A549 treated with Mapracorat at 1 μM for 4 hours (cell line): ENCODE results near the gene FDX2. TPM values are rescaled to one million over a fixed set of nuclear protein-coding genes. Genes with fewer than 3 reads are reported as not detected.

Experiments used
- total RNA-seq: library from RNA; stranded (reverse); fragments of 200-300 nt; extraction: Qiagen RNA extraction; gene quantifications from 5 replicates; pipeline ENCODE4 v1.2.3, GENCODE V29; 2022

Gene FDX2
- 23.7 to 43.6 TPM (median 32.4 TPM) in 5 replicates for total RNA-seq

DNA sequence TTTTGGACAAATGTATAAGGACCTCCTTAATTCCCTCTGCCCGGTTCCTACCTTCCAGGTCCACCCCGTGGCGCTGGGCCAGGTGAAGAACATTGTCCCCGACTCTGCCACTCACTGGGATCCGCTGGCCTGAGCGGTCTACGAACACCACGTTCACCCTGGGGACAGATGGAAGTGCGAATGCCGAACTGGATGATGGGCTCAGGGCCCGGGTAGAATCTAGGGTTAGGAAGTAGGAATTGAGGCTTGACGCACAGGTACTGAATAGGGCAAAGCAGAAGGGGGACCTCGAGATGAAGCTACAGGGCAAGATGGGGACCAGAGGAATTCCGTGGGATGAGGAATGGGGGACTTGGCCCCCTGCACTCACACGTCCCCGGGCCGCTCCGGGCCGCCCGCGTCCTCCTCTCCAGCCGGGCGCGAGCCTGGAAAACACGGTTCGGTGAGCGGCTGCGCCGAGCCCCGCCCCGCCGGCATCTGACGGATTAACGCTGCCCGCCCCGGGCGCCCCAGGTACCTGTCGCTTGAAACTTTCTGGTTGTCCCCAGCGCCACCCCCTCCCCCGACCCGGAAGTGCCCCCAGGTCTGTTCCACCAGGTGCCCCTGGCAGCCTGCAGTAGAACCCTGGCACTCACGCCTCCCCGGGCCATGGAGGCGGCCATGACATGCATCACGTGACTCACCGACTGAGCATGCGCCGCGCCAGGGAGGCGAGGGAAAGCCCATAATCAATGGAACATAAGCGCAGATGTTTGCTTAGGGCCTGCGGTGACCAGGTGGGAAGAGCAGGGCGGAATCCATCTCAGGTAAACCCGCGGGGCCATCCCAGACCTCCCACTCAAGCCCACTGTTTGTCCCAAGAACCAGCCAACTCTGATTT, at the start of gene FDX2:
FDX2 (minus strand) TSS at position 681 of the 880 bp plus-strand sequence; CDS start at position 662, 19 bp downstream.

DNA sequence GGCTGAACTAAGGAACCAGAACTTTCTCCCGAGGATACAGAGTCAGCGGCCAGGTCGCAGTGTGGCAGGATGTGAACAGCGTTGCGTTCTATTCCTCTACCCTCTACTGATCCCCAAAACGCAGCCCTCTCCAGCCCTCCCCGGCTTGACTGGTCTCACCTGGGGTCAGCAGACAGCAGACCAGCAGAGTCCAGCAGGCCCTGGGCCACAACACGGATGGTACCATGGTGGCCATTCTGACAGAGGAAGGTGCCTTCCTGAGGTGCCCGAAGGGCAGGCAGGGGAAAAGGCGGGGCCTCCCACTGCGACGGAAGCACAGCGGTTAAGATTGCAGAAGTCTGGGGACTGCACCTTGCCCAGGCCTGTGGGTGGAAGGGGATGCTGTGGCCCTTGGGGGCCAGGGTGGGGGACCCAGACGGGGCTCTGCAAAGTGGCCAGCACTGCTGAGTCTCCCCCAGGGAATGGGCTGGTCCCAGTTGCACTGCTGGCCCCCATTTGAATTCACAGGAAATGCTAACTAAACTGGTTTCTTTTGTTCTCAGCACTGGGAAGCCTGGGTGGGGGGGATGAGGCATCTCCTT, 23.7 kb upstream of the FDX2 start, which contains the start of gene ICAM3:
ICAM3 (minus strand) TSS at position 245 of the 581 bp plus-strand sequence; CDS start at position 235, 10 bp downstream.

DNA sequence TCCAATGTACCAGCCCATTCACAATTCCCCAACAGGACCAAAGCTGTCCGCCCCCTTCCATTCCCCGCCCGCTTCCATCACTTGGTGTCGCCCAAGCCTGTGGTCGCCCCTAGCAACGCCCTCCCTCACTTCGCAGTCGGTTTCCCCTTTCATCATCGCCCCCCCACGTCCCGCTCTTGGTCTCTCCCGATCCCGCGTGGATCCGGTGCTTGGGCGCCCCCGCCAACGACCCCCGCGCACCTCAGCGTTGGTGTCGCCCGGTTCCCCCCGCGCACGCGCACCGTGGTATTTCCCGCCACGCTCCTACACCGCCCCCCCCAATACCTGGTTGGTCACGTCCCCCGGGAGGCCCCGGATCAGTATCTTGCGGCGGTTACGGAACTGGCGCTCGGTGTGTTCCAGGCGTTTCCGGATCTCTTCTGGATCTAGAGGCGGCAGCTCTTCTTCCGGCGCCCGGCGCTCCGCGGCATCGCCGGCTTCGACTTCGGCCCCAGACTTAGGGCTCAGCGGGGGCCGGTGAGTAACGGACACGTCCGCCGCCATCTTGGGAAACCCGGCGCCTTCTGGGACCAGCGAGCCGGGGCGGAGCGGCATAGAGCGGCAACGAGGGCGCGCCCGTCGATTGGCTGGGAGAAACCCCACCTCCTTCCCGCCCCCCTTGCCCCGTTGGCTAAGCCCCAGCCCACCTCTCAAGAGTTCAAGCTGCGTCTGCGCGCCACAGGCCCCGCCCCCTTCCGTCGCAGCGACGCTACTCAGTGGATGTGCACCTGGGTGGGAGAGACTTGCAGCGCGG, 17.3 kb upstream of the FDX2 start, which contains the start of gene RAVER1:
RAVER1 (minus strand) TSS at position 565 of the 793 bp plus-strand sequence; CDS start at position 543, 22 bp downstream.

DNA sequence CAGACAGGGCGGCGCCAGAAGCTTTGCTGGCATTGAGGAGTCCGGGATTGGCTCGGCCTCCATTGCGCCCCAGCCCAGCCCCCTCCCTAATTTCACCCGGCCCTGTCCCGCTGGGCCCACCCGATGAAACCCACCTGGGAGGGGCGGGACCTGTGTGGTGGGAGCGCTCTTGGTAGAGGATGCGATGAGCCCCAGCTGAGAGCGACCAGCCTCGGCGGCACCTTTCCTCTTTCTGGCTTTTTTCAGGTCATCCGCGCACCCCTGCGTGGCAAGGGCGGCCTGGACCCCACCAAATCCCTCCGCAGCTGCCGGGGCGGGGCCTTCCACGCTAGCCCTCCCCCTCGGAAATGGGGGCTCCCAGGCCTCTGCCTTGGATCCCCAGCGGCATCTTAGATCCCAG, 6.4 kb downstream of the FDX2 start, which contains the start of gene ZGLP1:
ZGLP1 (minus strand) TSS at position 393 of the 400 bp plus-strand sequence.

DNA sequence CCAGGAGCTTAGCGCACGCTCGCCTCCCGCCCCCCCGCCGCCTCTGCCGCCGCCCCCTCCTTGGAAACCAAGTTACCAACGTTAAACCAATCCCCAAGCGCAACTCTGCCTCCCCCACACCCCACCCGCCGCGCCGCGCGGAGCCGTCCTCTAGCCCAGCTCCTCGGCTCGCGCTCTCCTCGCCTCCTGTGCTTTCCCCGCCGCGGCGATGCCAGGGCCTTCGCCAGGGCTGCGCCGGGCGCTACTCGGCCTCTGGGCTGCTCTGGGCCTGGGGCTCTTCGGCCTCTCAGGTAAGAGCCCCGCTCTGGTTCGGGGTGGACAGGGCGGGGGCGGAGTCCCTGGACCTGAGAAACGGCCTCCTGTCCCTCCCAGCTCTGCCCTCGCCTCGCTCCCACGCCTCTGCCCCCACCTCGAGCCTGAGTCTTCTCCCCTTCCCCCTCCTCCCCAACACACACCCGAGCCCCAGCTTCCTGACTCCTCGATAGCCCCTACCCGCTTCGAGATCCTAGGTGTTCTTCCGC, 25.9 kb downstream of the FDX2 start, which contains the start of gene ICAM5:
ICAM5 (plus strand) TSS at position 117 of the 521 bp plus-strand sequence; CDS start at position 209, 92 bp downstream.

DNA sequence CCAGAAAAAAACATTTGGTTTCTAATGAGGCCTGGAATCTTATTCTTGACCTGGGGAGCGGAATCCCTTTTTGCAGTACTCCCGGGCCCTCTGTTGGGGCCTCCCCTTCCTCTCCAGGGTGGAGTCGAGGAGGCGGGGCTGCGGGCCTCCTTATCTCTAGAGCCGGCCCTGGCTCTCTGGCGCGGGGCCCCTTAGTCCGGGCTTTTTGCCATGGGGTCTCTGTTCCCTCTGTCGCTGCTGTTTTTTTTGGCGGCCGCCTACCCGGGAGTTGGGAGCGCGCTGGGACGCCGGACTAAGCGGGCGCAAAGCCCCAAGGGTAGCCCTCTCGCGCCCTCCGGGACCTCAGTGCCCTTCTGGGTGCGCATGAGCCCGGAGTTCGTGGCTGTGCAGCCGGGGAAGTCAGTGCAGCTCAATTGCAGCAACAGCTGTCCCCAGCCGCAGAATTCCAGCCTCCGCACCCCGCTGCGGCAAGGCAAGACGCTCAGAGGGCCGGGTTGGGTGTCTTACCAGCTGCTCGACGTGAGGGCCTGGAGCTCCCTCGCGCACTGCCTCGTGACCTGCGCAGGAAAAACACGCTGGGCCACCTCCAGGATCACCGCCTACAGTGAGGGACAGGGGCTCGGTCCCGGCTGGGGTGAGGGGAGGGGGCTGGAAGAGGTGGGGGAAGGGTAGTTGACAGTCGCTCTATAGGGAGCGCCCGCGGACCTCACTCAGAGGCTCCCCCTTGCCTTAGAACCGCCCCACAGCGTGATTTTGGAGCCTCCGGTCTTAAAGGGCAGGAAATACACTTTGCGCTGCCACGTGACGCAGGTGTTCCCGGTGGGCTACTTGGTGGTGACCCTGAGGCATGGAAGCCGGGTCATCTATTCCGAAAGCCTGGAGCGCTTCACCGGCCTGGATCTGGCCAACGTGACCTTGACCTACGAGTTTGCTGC, 28.7 kb downstream of the FDX2 start, which contains the start of gene ICAM4:
ICAM4 (plus strand) TSS at position 153 of the 935 bp plus-strand sequence; CDS start at position 211, 58 bp downstream.

DNA sequence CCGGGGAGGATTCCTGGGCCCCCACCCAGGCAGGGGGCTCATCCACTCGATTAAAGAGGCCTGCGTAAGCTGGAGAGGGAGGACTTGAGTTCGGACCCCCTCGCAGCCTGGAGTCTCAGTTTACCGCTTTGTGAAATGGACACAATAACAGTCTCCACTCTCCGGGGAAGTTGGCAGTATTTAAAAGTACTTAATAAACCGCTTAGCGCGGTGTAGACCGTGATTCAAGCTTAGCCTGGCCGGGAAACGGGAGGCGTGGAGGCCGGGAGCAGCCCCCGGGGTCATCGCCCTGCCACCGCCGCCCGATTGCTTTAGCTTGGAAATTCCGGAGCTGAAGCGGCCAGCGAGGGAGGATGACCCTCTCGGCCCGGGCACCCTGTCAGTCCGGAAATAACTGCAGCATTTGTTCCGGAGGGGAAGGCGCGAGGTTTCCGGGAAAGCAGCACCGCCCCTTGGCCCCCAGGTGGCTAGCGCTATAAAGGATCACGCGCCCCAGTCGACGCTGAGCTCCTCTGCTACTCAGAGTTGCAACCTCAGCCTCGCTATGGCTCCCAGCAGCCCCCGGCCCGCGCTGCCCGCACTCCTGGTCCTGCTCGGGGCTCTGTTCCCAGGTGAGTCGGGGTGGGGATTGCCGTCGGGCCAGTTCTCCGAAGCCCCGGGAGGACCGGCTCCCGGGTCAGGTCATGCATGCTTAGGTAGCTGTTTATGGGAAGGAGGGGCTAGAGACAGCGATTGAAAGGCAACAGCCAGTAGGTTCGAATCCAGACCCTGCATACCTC, 45.0 kb downstream of the FDX2 start, which contains the start of gene ICAM1:
ICAM1 (plus strand) TSS at position 505 of the 779 bp plus-strand sequence; CDS start at position 545, 40 bp downstream.

Other genes starting within 250 kb of the FDX2 start
- gene SHFL, start 229.7 kb downstream of the FDX2 start, total RNA-seq = 6.8 to 8.4 TPM (median 7.3 TPM) in 5 replicates
- 0.15 TPM in 1 of 5 replicates, not detected in the others for gene ANGPTL6, start 213.3 kb downstream of the FDX2 start, total RNA-seq
- gene PPAN, start 209.7 kb downstream of the FDX2 start, total RNA-seq = 39.7 to 63.3 TPM (median 52.5 TPM) in 5 replicates
- gene P2RY11, start 204.3 kb downstream of the FDX2 start, total RNA-seq = 4.8 to 12.3 TPM (median 7.9 TPM) in 5 replicates
- 150 to 182 TPM (median 154 TPM) in 5 replicates for gene EIF3G, start 196.1 kb downstream of the FDX2 start, total RNA-seq
- 52.4 to 68.4 TPM (median 59.6 TPM) in 5 replicates for gene DNMT1, start 121.1 kb downstream of the FDX2 start, total RNA-seq
- 0.75 to 1.1 TPM (median 0.78 TPM) in 5 replicates for gene S1PR2, start 84.7 kb downstream of the FDX2 start, total RNA-seq
- gene MRPL4, start 63.8 kb downstream of the FDX2 start, total RNA-seq = 59.3 to 80.0 TPM (median 72.9 TPM) in 5 replicates
- 3.4 to 5.0 TPM (median 4.4 TPM) in 5 replicates for gene ICAM1, start 44.9 kb downstream of the FDX2 start, total RNA-seq
- not detected in 5 replicates for gene ICAM4, start 29.1 kb downstream of the FDX2 start, total RNA-seq
- 0.29 to 1.4 TPM (median 1.1 TPM) in 5 replicates for gene ICAM5, start 26.1 kb downstream of the FDX2 start, total RNA-seq
- 1.3 to 2.4 TPM (median 1.9 TPM) in 5 replicates for gene ZGLP1, start 6.2 kb downstream of the FDX2 start, total RNA-seq
- 19.6 to 27.9 TPM (median 27.6 TPM) in 5 replicates for gene RAVER1, start 17.5 kb upstream of the FDX2 start, total RNA-seq
- gene ICAM3, start 23.6 kb upstream of the FDX2 start, total RNA-seq = 5.4 to 10.2 TPM (median 8.5 TPM) in 5 replicates
- 28.5 to 52.2 TPM (median 42.1 TPM) in 5 replicates for gene TYK2, start 64.6 kb upstream of the FDX2 start, total RNA-seq
- 167 to 206 TPM (median 175 TPM) in 5 replicates for gene CDC37, start 87.5 kb upstream of the FDX2 start, total RNA-seq
- 3.5 to 4.7 TPM (median 4.3 TPM) in 5 replicates for gene PDE4A, start 104.5 kb upstream of the FDX2 start, total RNA-seq
- 47.6 to 59.3 TPM (median 55.4 TPM) in 5 replicates for gene KEAP1, start 187.3 kb upstream of the FDX2 start, total RNA-seq
- 1.2 to 2.0 TPM (median 1.5 TPM) in 5 replicates for gene S1PR5, start 201.4 kb upstream of the FDX2 start, total RNA-seq
- 15.2 to 25.8 TPM (median 20.7 TPM) in 5 replicates for gene ATG4D, start 227.9 kb upstream of the FDX2 start, total RNA-seq
- gene KRI1, start 250.0 kb upstream of the FDX2 start, total RNA-seq = 13.9 to 16.6 TPM (median 16.0 TPM) in 5 replicates